Keratinocyte (primary cell): Measurements from ENCODE around the gene EML2.

Source experiments
- EZH2 ChIP-seq: IDR thresholded peaks from one replicate; pipeline ENCODE4 v1.6.1; 2012; ENCODE audit warnings: inconsistent platforms, mild to moderate bottlenecking, low read length, moderate library complexity
- TF ChIP-seq, protein P1 (sequence below), 3 experiments: IDR thresholded peaks in 1 of 3; conservative IDR thresholded peaks in 1 of 3; optimal IDR thresholded peaks in 1 of 3; 2 replicates in 2 of 3; 3 replicates in 1 of 3; pipeline versions ENCODE3 to v1.5.1; 2011; ENCODE audit warnings: low read length in 3 of 3, mild to moderate bottlenecking in 3 of 3, moderate library complexity in 2 of 3, control low read depth in 1 of 3, inconsistent platforms in 1 of 3; ENCODE audit not compliant: insufficient read depth in 2 of 3; ENCODE audit errors: extremely low read depth in 1 of 3

DNA sequence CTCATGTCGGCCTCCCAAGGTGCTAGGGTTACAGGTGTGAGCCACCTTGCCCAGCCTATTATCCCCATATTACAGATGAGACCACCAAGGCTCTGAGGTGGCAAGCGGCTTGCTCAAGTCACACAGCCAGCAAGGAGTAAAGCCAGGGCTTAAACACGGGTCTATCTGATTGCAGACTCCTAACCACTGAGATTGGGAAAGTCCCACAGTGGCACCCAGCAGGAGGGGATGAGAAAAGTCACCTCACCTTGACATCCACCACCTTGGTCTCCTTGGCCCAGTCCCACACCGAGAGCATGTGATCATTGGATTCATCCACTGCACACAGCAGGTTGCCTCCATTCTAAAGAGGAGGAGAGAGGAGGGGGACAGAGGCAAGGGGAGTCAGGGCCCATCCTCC, 9.5 kb downstream of the EML2 start:
- TF ChIP-seq EZH2: no peak
- TF ChIP-seq, protein P1, sequence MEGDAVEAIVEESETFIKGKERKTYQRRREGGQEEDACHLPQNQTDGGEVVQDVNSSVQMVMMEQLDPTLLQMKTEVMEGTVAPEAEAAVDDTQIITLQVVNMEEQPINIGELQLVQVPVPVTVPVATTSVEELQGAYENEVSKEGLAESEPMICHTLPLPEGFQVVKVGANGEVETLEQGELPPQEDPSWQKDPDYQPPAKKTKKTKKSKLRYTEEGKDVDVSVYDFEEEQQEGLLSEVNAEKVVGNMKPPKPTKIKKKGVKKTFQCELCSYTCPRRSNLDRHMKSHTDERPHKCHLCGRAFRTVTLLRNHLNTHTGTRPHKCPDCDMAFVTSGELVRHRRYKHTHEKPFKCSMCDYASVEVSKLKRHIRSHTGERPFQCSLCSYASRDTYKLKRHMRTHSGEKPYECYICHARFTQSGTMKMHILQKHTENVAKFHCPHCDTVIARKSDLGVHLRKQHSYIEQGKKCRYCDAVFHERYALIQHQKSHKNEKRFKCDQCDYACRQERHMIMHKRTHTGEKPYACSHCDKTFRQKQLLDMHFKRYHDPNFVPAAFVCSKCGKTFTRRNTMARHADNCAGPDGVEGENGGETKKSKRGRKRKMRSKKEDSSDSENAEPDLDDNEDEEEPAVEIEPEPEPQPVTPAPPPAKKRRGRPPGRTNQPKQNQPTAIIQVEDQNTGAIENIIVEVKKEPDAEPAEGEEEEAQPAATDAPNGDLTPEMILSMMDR (optimal IDR thresholded peaks at IDR 0.05 in 1 of 3, IDR thresholded peaks at IDR 0.05 in 1 of 3, conservative IDR thresholded peaks at IDR 0.05 in 1 of 3; ENCODE audit: extremely low read depth in 1 of 3, insufficient read depth in 2 of 3, low read length in 3 of 3): no peak
